Measurements from ENCODE around the gene KCTD8.

Gene KCTD8

DNA sequence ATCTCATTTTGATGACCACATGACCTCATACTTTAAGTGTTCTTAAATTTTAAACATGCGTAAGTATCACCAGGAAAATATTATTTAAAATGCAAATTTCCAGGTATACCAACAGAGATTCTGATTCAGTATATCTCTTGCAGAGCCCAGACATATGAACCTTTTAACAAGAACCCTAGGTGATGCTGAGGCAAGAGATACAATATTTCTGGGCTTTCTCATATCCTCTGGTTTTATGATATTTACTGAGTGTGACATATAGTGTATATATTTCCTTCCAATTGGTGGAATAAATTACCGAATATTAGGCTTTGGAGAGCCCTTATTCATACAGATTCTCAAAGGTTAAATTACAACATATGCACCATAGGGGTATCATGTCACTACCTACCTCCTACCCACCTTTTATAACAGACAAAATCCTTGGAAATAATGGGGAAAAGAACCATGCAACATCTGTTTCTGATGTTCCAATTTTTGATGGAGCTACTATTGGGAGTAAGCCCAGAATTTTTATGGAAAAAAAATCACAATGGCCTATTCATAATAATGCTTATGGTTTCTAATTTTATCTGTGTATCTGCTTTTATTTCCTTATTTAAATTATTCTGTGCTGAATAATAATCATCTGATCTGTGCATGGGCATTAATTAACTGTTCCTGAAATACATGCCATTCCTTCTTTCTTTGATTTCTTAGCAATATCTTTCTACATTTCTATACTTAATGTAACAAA is 27.1 kb downstream of the KCTD8 start:
- no peak overlapping the region for H3K27ac Mint-ChIP-seq
- no peak for DNase-seq
- H3K4me1 Mint-ChIP-seq = no peaks in the 10 kb centered on the region
- no peak for ATAC-seq
- H3K9me3 Mint-ChIP-seq = no peaks in the 10 kb centered on the region
- no peaks in the 10 kb centered on the region for H3K27me3 Mint-ChIP-seq
- no peaks in the 10 kb centered on the region for H3K36me3 Mint-ChIP-seq (ENCODE audit: low read depth)
- no peak overlapping the region for H3K4me3 Mint-ChIP-seq

- Mint-ChIP-seq H3K27ac (no peak overlapping the region), H3K9me3 (peaks cover 4% of the 10 kb centered on the region), H3K27me3 (no peaks in the 10 kb centered on the region), H3K4me1 (no peaks in the 10 kb centered on the region), H3K4me3 (no peak overlapping the region), H3K36me3 (ENCODE audit: low read depth) (no peaks in the 10 kb centered on the region)
- ATAC-seq = no peak
- no peak for DNase-seq
These were observed 33.4 kb downstream of the KCTD8 start for GRCh38 chr4:44415251-44415650.

DNA sequence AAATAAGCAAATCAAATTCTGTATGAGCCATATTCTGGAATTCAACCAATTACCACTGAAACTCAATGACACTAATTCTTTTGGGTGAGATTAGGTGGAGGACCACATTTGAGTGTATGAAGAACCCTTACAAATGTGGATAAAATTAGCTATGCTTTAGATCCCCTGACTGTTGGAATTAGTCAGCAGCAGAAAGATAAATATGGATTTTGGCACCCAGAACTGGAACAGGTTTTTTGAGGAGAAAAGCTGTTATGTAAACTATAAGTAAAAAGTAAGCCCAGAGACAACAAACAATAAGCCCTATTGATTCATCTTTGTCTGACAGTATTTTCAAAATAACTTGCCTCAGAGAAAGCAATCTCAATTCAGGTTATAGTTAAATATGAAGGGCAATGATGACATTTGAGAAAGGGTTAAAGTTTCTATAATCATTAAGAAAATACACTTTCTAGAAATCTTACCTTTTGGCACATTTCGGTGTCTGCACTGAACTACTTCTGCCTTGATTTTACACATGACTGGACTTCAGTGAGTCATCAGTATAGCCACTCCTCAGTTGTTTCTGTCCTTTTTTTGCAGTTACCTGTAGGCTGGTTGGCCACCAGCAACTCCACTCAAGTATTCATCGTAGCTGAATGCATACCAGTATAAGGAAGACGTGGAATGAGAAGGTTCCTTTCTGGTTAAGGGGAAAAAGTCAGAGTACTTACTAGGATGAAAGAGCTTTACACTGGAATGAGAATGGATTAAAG is 80.0 kb downstream of the KCTD8 start:
- no peak overlapping the region for H3K4me3 Mint-ChIP-seq
- H3K36me3 Mint-ChIP-seq (ENCODE audit: low read depth) = no peaks in the 10 kb centered on the region
- H3K27me3 Mint-ChIP-seq = no peaks in the 10 kb centered on the region
- DNase-seq (no peak), ATAC-seq (no peak)
- H3K27ac Mint-ChIP-seq = no peak overlapping the region
- H3K9me3 Mint-ChIP-seq = peaks cover 10% of the 10 kb centered on the region
- no peaks in the 10 kb centered on the region for H3K4me1 Mint-ChIP-seq

DNA sequence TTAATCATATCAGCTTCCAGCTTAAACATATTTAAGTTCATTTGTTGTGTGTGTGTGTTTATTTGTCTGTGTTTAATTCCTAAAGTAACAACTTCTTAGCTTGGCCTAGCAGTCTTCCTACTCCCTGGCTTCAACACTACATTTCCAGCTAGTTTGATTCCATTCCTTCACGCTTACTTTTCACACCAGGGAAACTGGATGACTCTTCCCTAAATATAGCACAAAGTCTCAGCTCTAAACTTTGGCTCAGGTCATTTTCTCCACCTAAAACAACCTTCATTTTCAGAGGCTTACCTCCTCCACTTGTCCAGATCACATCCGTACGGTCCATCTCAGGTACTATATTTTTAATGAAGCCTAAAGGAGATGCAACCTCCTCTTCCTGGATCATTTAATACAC is 94.4 kb downstream of the KCTD8 start:
- Mint-ChIP-seq H3K27me3 (no peaks in the 10 kb centered on the region), H3K36me3 (ENCODE audit: low read depth) (no peaks in the 10 kb centered on the region), H3K4me3 (no peak overlapping the region), H3K27ac (no peak overlapping the region), H3K9me3 (peaks cover 7% of the 10 kb centered on the region), H3K4me1 (no peaks in the 10 kb centered on the region)
- DNase-seq (no peak), ATAC-seq (no peak)

DNA sequence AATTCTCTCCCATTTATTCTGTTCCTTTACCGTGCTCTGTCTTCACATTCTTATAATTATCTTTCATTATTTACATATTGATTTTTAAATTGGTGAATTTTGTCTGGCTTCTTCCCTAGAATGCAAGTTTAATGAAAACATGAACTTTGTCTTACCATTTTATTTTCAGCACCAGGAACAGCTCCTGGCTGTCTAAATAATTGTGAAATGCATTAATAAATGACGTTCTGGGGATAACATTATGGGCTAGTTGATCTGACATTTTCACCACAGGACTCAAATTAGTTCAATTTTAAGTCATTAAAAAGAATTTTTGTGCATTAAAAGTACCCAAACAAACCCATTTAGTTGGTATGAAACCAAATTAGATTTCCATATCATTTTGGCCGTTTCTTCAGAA is 97.5 kb downstream of the KCTD8 start:
- no peaks in the 10 kb centered on the region for H3K36me3 Mint-ChIP-seq (ENCODE audit: low read depth)
- H3K4me3 Mint-ChIP-seq = no peak overlapping the region
- no peak for DNase-seq
- H3K27me3 Mint-ChIP-seq = no peaks in the 10 kb centered on the region
- no peak overlapping the region for H3K27ac Mint-ChIP-seq
- no peaks in the 10 kb centered on the region for H3K4me1 Mint-ChIP-seq
- no peak for ATAC-seq
- peaks cover 7% of the 10 kb centered on the region for H3K9me3 Mint-ChIP-seq

GRCh38 chr4:44342800-44343199 is 105.8 kb downstream of the KCTD8 start:
- Mint-ChIP-seq H3K4me1 (no peaks in the 10 kb centered on the region), H3K36me3 (ENCODE audit: low read depth) (no peaks in the 10 kb centered on the region), H3K9me3 (no peaks in the 10 kb centered on the region), H3K27me3 (no peaks in the 10 kb centered on the region), H3K27ac (no peak overlapping the region), H3K4me3 (no peak overlapping the region)
- ATAC-seq (no peak), DNase-seq (no peak)

DNA sequence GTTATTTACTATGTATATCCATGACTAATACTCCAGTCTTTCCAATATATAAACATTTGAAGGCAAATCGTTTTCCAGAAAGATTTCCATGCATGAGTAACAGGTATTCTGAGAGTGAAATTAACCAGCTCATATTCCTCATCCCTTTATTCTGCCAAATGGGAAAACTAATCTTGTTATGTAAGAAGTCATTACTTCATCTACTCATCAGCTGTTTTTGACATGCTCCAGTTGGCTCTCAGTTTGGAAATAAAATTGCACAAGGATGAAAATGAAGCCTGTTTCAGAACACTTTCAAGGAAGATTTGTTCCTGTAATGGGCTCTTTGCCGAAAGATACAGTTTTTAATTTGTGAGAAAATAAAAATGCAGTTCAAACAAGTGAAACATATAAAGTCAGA is 121.9 kb downstream of the KCTD8 start:
- Mint-ChIP-seq H3K27me3 (no peaks in the 10 kb centered on the region), H3K27ac (no peak overlapping the region), H3K4me1 (no peaks in the 10 kb centered on the region), H3K36me3 (ENCODE audit: low read depth) (no peaks in the 10 kb centered on the region), H3K4me3 (no peak overlapping the region), H3K9me3 (peaks cover 7% of the 10 kb centered on the region)
- no peak for DNase-seq
- no peak for ATAC-seq

GRCh38 chr4:44320833-44321232 is 127.8 kb downstream of the KCTD8 start:
- ATAC-seq (no peak), DNase-seq (no peak)
- peaks cover 7% of the 10 kb centered on the region for H3K9me3 Mint-ChIP-seq
- no peak overlapping the region for H3K27ac Mint-ChIP-seq
- no peaks in the 10 kb centered on the region for H3K27me3 Mint-ChIP-seq
- no peaks in the 10 kb centered on the region for H3K4me1 Mint-ChIP-seq
- no peaks in the 10 kb centered on the region for H3K36me3 Mint-ChIP-seq (ENCODE audit: low read depth)
- no peak overlapping the region for H3K4me3 Mint-ChIP-seq

GRCh38 chr4:44319129-44319528 is 129.5 kb downstream of the KCTD8 start:
- H3K4me1 Mint-ChIP-seq = no peaks in the 10 kb centered on the region
- no peak for ATAC-seq
- H3K9me3 Mint-ChIP-seq = peaks cover 4% of the 10 kb centered on the region
- no peak overlapping the region for H3K27ac Mint-ChIP-seq
- H3K4me3 Mint-ChIP-seq = no peak overlapping the region
- no peaks in the 10 kb centered on the region for H3K27me3 Mint-ChIP-seq
- H3K36me3 Mint-ChIP-seq (ENCODE audit: low read depth) = no peaks in the 10 kb centered on the region
- DNase-seq = no peak

DNA sequence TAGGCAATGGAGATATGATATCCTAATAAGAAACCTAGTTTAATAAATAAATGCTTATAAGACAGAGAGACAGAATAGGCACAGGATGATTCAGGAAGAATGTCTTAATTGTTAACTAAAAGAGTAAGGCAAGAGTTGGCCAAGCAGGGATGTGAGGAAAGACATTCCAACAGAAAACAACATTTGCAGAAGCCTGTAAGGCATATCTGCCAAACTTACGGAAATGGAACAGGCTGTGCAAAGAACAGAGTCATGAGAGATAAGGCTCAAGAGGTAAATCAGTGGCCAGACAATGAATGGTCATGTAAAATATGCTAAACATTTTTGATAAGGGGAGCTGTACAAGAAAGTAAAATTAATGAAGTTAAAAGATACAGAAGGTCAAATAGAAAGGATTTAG is 134.9 kb downstream of the KCTD8 start:
- H3K9me3 Mint-ChIP-seq = no peaks in the 10 kb centered on the region
- H3K27me3 Mint-ChIP-seq = no peaks in the 10 kb centered on the region
- no peak for ATAC-seq
- no peaks in the 10 kb centered on the region for H3K36me3 Mint-ChIP-seq (ENCODE audit: low read depth)
- no peaks in the 10 kb centered on the region for H3K4me1 Mint-ChIP-seq
- no peak overlapping the region for H3K27ac Mint-ChIP-seq
- no peak overlapping the region for H3K4me3 Mint-ChIP-seq
- no peak for DNase-seq

DNA sequence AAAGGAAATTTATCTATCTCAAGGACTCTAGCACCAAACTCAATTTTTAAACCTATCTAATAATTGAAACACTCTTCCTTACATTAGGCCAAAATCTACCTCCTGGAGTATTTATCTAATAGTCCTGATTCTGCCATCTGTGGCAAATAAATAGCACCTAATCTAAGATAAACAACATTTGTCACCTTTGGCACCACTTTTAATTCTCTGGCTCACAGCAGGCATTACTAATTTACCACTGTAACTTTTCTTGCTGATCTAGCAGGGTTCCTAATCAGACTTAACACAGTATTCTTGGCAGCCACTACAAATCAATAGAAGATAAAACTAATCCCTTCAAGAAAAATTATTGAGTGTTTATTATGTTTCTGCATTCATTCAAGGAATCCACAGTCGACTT is 161.1 kb downstream of the KCTD8 start:
- ATAC-seq (no peak), DNase-seq (no peak)
- Mint-ChIP-seq H3K4me3 (no peak overlapping the region), H3K27me3 (no peaks in the 10 kb centered on the region), H3K36me3 (ENCODE audit: low read depth) (no peaks in the 10 kb centered on the region), H3K9me3 (peaks cover 11% of the 10 kb centered on the region), H3K4me1 (no peaks in the 10 kb centered on the region), H3K27ac (no peak overlapping the region)

DNA sequence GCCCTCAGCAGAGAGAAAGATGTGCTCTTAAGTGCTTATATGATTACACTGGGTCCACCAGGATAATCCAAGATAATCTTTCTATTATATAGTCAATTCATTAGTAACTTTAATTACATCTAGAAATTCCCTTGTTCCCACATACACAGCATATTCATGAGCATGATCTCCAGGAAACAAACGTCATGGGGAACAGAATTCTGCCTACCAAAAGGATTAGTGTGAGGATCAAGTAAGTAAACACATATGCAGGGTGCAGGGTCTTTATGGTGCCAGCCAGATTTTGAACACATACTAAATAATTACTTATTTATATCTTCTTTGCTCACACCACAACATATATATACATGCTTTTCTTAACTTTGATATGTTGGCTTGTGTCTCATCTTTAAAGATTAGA is 169.1 kb downstream of the KCTD8 start:
- DNase-seq (no peak), ATAC-seq (no peak)
- Mint-ChIP-seq H3K36me3 (ENCODE audit: low read depth) (no peaks in the 10 kb centered on the region), H3K27ac (no peak overlapping the region), H3K9me3 (peaks cover 5% of the 10 kb centered on the region), H3K4me3 (no peak overlapping the region), H3K27me3 (no peaks in the 10 kb centered on the region), H3K4me1 (no peaks in the 10 kb centered on the region)

- no peaks in the 10 kb centered on the region for H3K27me3 Mint-ChIP-seq
- no peaks in the 10 kb centered on the region for H3K4me1 Mint-ChIP-seq
- ATAC-seq (no peak), DNase-seq (no peak)
- no peak overlapping the region for H3K27ac Mint-ChIP-seq
- no peak overlapping the region for H3K4me3 Mint-ChIP-seq
- H3K36me3 Mint-ChIP-seq (ENCODE audit: low read depth) = no peaks in the 10 kb centered on the region
- peaks cover 5% of the 10 kb centered on the region for H3K9me3 Mint-ChIP-seq
These were observed 169.5 kb downstream of the KCTD8 start for GRCh38 chr4:44279066-44279465.

- DNase-seq (no peak), ATAC-seq (no peak)
- H3K36me3 Mint-ChIP-seq (ENCODE audit: low read depth) = no peaks in the 10 kb centered on the region
- H3K9me3 Mint-ChIP-seq = peaks cover 10% of the 10 kb centered on the region
- H3K4me3 Mint-ChIP-seq = no peak overlapping the region
- H3K4me1 Mint-ChIP-seq = no peaks in the 10 kb centered on the region
- H3K27me3 Mint-ChIP-seq = no peaks in the 10 kb centered on the region
- no peak overlapping the region for H3K27ac Mint-ChIP-seq
These were observed 191.1 kb downstream of the KCTD8 start for GRCh38 chr4:44257461-44257860.

GRCh38 chr4:44256414-44256813 is 192.2 kb downstream of the KCTD8 start:
- Mint-ChIP-seq H3K4me3 (no peak overlapping the region), H3K36me3 (ENCODE audit: low read depth) (no peaks in the 10 kb centered on the region), H3K4me1 (no peaks in the 10 kb centered on the region), H3K9me3 (peaks cover 10% of the 10 kb centered on the region), H3K27ac (no peak overlapping the region), H3K27me3 (no peaks in the 10 kb centered on the region)
- ATAC-seq (no peak), DNase-seq (no peak)

Data from activated naive CD8-positive, alpha-beta T cell treated with anti-CD3 and anti-CD28 coated beads, Interleukin-2, amount 50 U/mL, for 24 hours (primary cell).